ENCODE results near the gene PAQR9. TPM values are rescaled to one million over a fixed set of nuclear protein-coding genes. Genes with fewer than 3 reads are reported as not detected.

Gene PAQR9
- total and polyA plus RNA-seq, 2 of the 13 experiments (the other 11 are each of a cell fraction or from before 2014, with no cell fraction given) = 3.7 to 10.3 TPM

DNA sequence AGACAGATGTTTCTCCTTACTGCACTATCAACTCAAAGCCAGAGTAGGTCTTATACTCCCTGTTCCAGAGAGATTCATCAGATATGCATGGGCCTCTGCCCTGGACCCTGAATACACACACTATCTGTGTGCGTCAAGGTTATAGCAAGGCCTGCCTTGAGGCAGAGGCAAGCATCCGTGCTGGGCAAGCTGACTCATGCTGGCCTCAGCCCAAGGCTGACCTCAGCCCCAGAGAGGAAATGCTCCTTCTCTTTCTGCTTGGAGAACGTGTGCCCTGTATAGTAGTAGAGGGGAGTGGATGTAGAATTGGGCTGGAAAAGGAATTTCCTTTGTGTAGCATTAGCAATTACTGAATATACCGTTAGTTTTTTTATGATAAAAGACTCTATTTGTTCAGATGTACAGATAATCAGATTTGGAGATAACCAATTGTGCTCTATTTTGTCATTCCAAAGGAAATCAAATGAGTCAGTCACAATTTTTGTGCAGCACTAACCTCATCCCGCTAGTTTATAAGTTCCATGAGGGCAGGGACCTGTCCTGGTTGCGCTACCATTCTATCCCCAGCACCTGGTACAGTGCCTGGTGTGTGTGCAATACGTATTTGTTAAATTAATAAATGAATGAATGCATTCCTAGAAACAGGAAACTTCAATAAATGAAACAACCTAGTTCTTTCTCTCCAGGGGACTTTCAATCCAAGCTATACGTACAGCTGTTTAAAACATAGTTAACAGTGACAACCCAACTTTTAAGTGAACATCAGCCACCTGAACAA is 13.3 kb upstream of the PAQR9 start (continued):
- TF ChIP-seq, protein P1, sequence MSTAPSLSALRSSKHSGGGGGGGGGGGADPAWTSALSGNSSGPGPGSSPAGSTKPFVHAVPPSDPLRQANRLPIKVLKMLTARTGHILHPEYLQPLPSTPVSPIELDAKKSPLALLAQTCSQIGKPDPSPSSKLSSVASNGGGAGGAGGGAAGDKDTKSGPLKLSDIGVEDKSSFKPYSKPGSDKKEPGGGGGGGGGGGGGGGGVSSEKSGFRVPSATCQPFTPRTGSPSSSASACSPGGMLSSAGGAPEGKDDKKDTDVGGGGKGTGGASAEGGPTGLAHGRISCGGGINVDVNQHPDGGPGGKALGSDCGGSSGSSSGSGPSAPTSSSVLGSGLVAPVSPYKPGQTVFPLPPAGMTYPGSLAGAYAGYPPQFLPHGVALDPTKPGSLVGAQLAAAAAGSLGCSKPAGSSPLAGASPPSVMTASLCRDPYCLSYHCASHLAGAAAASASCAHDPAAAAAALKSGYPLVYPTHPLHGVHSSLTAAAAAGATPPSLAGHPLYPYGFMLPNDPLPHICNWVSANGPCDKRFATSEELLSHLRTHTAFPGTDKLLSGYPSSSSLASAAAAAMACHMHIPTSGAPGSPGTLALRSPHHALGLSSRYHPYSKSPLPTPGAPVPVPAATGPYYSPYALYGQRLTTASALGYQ (CRISPR knock-in tag; IDR thresholded peaks at IDR 0.05) = no peak
- TF ChIP-seq, protein P2, sequence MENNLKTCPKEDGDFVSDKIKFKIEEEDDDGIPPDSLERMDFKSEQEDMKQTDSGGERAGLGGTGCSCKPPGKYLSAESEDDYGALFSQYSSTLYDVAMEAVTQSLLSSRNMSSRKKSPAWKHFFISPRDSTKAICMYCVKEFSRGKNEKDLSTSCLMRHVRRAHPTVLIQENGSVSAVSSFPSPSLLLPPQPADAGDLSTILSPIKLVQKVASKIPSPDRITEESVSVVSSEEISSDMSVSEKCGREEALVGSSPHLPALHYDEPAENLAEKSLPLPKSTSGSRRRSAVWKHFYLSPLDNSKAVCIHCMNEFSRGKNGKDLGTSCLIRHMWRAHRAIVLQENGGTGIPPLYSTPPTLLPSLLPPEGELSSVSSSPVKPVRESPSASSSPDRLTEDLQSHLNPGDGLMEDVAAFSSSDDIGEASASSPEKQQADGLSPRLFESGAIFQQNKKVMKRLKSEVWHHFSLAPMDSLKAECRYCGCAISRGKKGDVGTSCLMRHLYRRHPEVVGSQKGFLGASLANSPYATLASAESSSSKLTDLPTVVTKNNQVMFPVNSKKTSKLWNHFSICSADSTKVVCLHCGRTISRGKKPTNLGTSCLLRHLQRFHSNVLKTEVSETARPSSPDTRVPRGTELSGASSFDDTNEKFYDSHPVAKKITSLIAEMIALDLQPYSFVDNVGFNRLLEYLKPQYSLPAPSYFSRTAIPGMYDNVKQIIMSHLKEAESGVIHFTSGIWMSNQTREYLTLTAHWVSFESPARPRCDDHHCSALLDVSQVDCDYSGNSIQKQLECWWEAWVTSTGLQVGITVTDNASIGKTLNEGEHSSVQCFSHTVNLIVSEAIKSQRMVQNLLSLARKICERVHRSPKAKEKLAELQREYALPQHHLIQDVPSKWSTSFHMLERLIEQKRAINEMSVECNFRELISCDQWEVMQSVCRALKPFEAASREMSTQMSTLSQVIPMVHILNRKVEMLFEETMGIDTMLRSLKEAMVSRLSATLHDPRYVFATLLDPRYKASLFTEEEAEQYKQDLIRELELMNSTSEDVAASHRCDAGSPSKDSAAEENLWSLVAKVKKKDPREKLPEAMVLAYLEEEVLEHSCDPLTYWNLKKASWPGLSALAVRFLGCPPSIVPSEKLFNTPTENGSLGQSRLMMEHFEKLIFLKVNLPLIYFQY (CRISPR knock-in tag; IDR thresholded peaks at IDR 0.05; ENCODE audit: borderline replicate concordance) = no peak
- 0 out of 2 replicates have a peak, but pooled peaks have one; percentile 31 for TF ChIP-seq KLF6 (CRISPR knock-in tag; IDR thresholded peaks at IDR 0.05)
- no peak for TF ChIP-seq ZFP62 (CRISPR knock-in tag; IDR thresholded peaks at IDR 0.05)
- TF ChIP-seq, protein P3, sequence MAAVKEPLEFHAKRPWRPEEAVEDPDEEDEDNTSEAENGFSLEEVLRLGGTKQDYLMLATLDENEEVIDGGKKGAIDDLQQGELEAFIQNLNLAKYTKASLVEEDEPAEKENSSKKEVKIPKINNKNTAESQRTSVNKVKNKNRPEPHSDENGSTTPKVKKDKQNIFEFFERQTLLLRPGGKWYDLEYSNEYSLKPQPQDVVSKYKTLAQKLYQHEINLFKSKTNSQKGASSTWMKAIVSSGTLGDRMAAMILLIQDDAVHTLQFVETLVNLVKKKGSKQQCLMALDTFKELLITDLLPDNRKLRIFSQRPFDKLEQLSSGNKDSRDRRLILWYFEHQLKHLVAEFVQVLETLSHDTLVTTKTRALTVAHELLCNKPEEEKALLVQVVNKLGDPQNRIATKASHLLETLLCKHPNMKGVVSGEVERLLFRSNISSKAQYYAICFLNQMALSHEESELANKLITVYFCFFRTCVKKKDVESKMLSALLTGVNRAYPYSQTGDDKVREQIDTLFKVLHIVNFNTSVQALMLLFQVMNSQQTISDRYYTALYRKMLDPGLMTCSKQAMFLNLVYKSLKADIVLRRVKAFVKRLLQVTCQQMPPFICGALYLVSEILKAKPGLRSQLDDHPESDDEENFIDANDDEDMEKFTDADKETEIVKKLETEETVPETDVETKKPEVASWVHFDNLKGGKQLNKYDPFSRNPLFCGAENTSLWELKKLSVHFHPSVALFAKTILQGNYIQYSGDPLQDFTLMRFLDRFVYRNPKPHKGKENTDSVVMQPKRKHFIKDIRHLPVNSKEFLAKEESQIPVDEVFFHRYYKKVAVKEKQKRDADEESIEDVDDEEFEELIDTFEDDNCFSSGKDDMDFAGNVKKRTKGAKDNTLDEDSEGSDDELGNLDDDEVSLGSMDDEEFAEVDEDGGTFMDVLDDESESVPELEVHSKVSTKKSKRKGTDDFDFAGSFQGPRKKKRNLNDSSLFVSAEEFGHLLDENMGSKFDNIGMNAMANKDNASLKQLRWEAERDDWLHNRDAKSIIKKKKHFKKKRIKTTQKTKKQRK (IDR thresholded peaks at IDR 0.05; ENCODE audit: low read length) = no peak
- no peak for TF ChIP-seq SMARCE1 (IDR thresholded peaks at IDR 0.05; ENCODE audit: borderline replicate concordance)
- peak; percentile 73 for TF ChIP-seq SAP130 (CRISPR knock-in tag; IDR thresholded peaks at IDR 0.05; ENCODE audit: low read depth)
- no peak for TF ChIP-seq ZEB1 (IDR thresholded peaks at IDR 0.05; ENCODE audit: insufficient replicate concordance, low read depth)
- TF ChIP-seq SALL2 (CRISPR knock-in tag; IDR thresholded peaks at IDR 0.05) = no peak
- TF ChIP-seq, protein P4, sequence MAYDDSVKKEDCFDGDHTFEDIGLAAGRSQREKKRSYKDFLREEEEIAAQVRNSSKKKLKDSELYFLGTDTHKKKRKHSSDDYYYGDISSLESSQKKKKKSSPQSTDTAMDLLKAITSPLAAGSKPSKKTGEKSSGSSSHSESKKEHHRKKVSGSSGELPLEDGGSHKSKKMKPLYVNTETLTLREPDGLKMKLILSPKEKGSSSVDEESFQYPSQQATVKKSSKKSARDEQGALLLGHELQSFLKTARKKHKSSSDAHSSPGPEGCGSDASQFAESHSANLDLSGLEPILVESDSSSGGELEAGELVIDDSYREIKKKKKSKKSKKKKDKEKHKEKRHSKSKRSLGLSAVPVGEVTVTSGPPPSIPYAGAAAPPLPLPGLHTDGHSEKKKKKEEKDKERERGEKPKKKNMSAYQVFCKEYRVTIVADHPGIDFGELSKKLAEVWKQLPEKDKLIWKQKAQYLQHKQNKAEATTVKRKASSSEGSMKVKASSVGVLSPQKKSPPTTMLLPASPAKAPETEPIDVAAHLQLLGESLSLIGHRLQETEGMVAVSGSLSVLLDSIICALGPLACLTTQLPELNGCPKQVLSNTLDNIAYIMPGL (CRISPR knock-in tag; IDR thresholded peaks at IDR 0.05; ENCODE audit: borderline replicate concordance in 1 of 2, low read depth in 1 of 2) = peak in 1 of 2 experiments; percentile 59; a peak in 1 of 4 replicates
- TF ChIP-seq, protein P5, sequence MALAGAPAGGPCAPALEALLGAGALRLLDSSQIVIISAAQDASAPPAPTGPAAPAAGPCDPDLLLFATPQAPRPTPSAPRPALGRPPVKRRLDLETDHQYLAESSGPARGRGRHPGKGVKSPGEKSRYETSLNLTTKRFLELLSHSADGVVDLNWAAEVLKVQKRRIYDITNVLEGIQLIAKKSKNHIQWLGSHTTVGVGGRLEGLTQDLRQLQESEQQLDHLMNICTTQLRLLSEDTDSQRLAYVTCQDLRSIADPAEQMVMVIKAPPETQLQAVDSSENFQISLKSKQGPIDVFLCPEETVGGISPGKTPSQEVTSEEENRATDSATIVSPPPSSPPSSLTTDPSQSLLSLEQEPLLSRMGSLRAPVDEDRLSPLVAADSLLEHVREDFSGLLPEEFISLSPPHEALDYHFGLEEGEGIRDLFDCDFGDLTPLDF (CRISPR knock-in tag; IDR thresholded peaks at IDR 0.05) = no peak
